HepG2 (cell line): ENCODE data around the gene ARHGAP15. TPM values are rescaled to one million over a fixed set of nuclear protein-coding genes. Genes with fewer than 3 reads are reported as not detected.

Experiments
- ATAC-seq: fragments of 200-7000 bp; cut with Tn5 transposase; 3 replicates; pipeline ENCODE4 v1.9.1; 2020; ENCODE audit warnings: mild to moderate bottlenecking, moderate library complexity
- BruUV-seq: library from RNA; stranded (reverse); fragments of 400-500 nt; replicated peaks from 2 replicates; lab custom pipeline; 2021; lab: Mats Ljungman, UMichigan
- CTCF ChIA-PET: fragments of 300-600 bp; formaldehyde crosslinking; extraction: SDS; loops from one replicate; lab custom pipeline; 2021; ENCODE audit warnings: low total read pairs, inconsistent platforms, low intra/inter-chr PET ratio; lab: Yijun Ruan, JAX
- POLR2A ChIA-PET: fragments of 350-600 bp; sonication (Branson Sonifier 250); formaldehyde crosslinking; loops from one replicate; lab custom pipeline; 2020; ENCODE audit warnings: antibody characterized with exemption, inconsistent platforms; lab: Yijun Ruan, JAX
- DNase-seq: peaks from one replicate; pipeline ENCODE4 v3.0.0-alpha.2; 2015; ENCODE audit warnings: low spot score
- FAIRE-seq: peaks from 3 replicates; lab custom pipeline; 2011; peaks lifted over from hg19 to GRCh38; lab: Jason Lieb, UNC
- H2AFZ ChIP-seq: one replicate; pipeline ENCODE4 v1.6.1; 2011; ENCODE audit warnings: low read length, inconsistent platforms
- H3K27ac ChIP-seq: fragments of 300-600 bp; 3 replicates; pipeline ENCODE4 v1.8.0; 2011; ENCODE audit warnings: mixed run types, mild to moderate bottlenecking, mixed read lengths, low read length, inconsistent platforms; ENCODE audit not compliant: insufficient read depth; ENCODE audit errors: extremely low read length
- H3K27me3 ChIP-seq, 2 experiments: fragments of 200-600 bp in 1 of 2; 2 replicates in 1 of 2; 3 replicates in 1 of 2; pipeline versions ENCODE4 v1.6.0 to v1.8.0; 2011; ENCODE audit warnings: low read length in 2 of 2, mild to moderate bottlenecking in 2 of 2, moderate library complexity in 2 of 2, inconsistent platforms in 1 of 2; ENCODE audit not compliant: insufficient read depth in 2 of 2, control insufficient read depth in 1 of 2
- H3K36me3 ChIP-seq, 2 experiments: fragments of 200-600 bp in 1 of 2; replicated peaks in 1 of 2; 2 replicates in 1 of 2; 3 replicates in 1 of 2; pipeline versions ENCODE4 v1.5.1 to v1.8.0; 2011; ENCODE audit warnings: low read length in 2 of 2, inconsistent platforms in 1 of 2; ENCODE audit not compliant: insufficient read depth in 2 of 2, control insufficient read depth in 1 of 2
- H3K4me1 ChIP-seq: 2 replicates; pipeline ENCODE4 v1.5.1; 2012; ENCODE audit warnings: low read length, inconsistent platforms; ENCODE audit not compliant: insufficient read depth
- H3K4me2 ChIP-seq: 2 replicates; pipeline ENCODE4 v1.6.0; 2011; ENCODE audit warnings: low read depth, low read length, inconsistent platforms
- H3K4me3 ChIP-seq, 3 experiments: fragments of 200-600 bp in 1 of 3; sonication (generic), shearing (Covaris generic) in 1 of 3; replicated peaks in 1 of 3; 2 replicates each; pipeline ENCODE4 v1.5.1; 2011 to 2016; ENCODE audit warnings: low read length in 3 of 3, inconsistent platforms in 2 of 3, low read depth in 2 of 3, mild to moderate bottlenecking in 2 of 3, control low read depth in 1 of 3, mixed read lengths in 1 of 3; ENCODE audit not compliant: insufficient read depth in 1 of 3
- H3K79me2 ChIP-seq: one replicate; pipeline ENCODE4 v1.6.1; 2011; ENCODE audit warnings: low read length, inconsistent platforms; ENCODE audit not compliant: insufficient read depth
- H3K9ac ChIP-seq: 2 replicates; pipeline ENCODE4 v1.6.0; 2011; ENCODE audit warnings: mild to moderate bottlenecking, low read depth, low read length, inconsistent platforms; ENCODE audit not compliant: insufficient read depth
- H3K9me3 ChIP-seq: 2 replicates; pipeline ENCODE4 v1.5.1; 2012; ENCODE audit warnings: mild to moderate bottlenecking, low read length
- H4K20me1 ChIP-seq: 2 replicates; pipeline ENCODE4 v1.6.0; 2011; ENCODE audit warnings: inconsistent platforms, mild to moderate bottlenecking, low read length, moderate library complexity; ENCODE audit not compliant: insufficient read depth
- GFI1 ChIP-seq: sonication (generic); formaldehyde crosslinking; IDR thresholded peaks from 2 replicates; pipeline ENCODE4 v1.5.0; 2020; ENCODE audit warnings: missing genetic modification reagents, mild to moderate bottlenecking, borderline replicate concordance
- MATR3 ChIP-seq: sonication (generic); formaldehyde crosslinking; IDR thresholded peaks from 2 replicates; pipeline ENCODE4 v1.4.0; 2020; ENCODE audit warnings: missing genetic modification reagents
- MEIS1 ChIP-seq: sonication (generic); formaldehyde crosslinking; IDR thresholded peaks from 2 replicates; pipeline ENCODE4 v1.9.0; 2021; ENCODE audit warnings: mild to moderate bottlenecking, missing genetic modification reagents, moderate library complexity, borderline replicate concordance
- NONO ChIP-seq, 2 experiments: fragments of 450-650 bp in 1 of 2; sonication (generic) in 1 of 2; formaldehyde crosslinking in 1 of 2; IDR thresholded peaks in 1 of 2; conservative IDR thresholded peaks in 1 of 2; 2 replicates each; pipeline versions ENCODE4 v1.6.1 to v1.8.0; 2017 to 2022; ENCODE audit warnings: mild to moderate bottlenecking in 1 of 2, missing genetic modification reagents in 1 of 2, moderate library complexity in 1 of 2
- NR2F6 ChIP-seq, 2 experiments: IDR thresholded peaks; 2 replicates each; pipeline ENCODE4 v1.6.1; 2016; ENCODE audit warnings: antibody characterized with exemption in 1 of 2, mild to moderate bottlenecking in 1 of 2
- POGZ ChIP-seq: sonication (generic); formaldehyde crosslinking; IDR thresholded peaks from 2 replicates; pipeline ENCODE4 v1.4.0; 2020; ENCODE audit warnings: mild to moderate bottlenecking, missing genetic modification reagents
- RFX1 ChIP-seq: fragments of 450-650 bp; IDR thresholded peaks from 2 replicates; pipeline ENCODE4 v1.6.1; 2017
- RXRA ChIP-seq: sonication (generic); formaldehyde crosslinking; IDR thresholded peaks from 2 replicates; pipeline ENCODE4 v1.5.1; 2020; ENCODE audit warnings: missing genetic modification reagents
- ZNF30 ChIP-seq: sonication (generic); formaldehyde crosslinking; IDR thresholded peaks from 2 replicates; pipeline ENCODE4 v1.5.0; 2020; ENCODE audit warnings: mild to moderate bottlenecking, missing genetic modification reagents
- ZNF329 ChIP-seq: sonication (generic); formaldehyde crosslinking; IDR thresholded peaks from 2 replicates; pipeline ENCODE4 v1.9.0; 2021; ENCODE audit warnings: low read depth, mild to moderate bottlenecking, missing genetic modification reagents
- ZNF446 ChIP-seq: sonication (generic); formaldehyde crosslinking; IDR thresholded peaks from 2 replicates; pipeline ENCODE4 v1.5.0; 2020; ENCODE audit warnings: mild to moderate bottlenecking, missing genetic modification reagents
- ZNF552 ChIP-seq: sonication (generic); formaldehyde crosslinking; IDR thresholded peaks from 2 replicates; pipeline ENCODE4 v1.9.0; 2022; ENCODE audit warnings: missing genetic modification reagents, mild to moderate bottlenecking, borderline replicate concordance
- ZNF766 ChIP-seq: sonication (generic); formaldehyde crosslinking; IDR thresholded peaks from 2 replicates; pipeline ENCODE4 v1.5.0; 2020; ENCODE audit warnings: missing genetic modification reagents, borderline replicate concordance
- ZSCAN22 ChIP-seq: sonication (generic); formaldehyde crosslinking; IDR thresholded peaks from 2 replicates; pipeline ENCODE4 v1.4.0; 2020; ENCODE audit warnings: mild to moderate bottlenecking, missing genetic modification reagents
- ZZZ3 ChIP-seq: sonication (generic); formaldehyde crosslinking; IDR thresholded peaks from 2 replicates; pipeline ENCODE4 v1.4.0; 2020; ENCODE audit warnings: missing genetic modification reagents, mild to moderate bottlenecking, borderline replicate concordance
- WGBS: methylation state at CpG from one replicate; pipeline ENCODE4 v1.1.6; 2017; ENCODE audit warnings: low lambda C conversion rate; 5-methylcytosine and 5-hydroxymethylcytosine counted together
- in situ Hi-C: cut with HindIII; loops from 2 replicates; pipeline ENCODE4 v1.10.0; 2017; ENCODE audit warnings: low pct_unique_long_range_greater_than_20kb; ENCODE audit not compliant: extremely low pct_ligation_motif_present
- intact Hi-C: fragments of 100-400 bp; cut with micrococcal nuclease; formaldehyde crosslinking; loops from one replicate; pipeline ENCODE4 v1.10.0; 2022; ENCODE audit not compliant: unreplicated experiment
- polyA plus RNA-seq, 8 experiments: library from polyadenylated mRNA; depleted of rRNA in 3 of 8; stranded (reverse) in 7 of 8; unstranded in 1 of 8; fragments of >200 nt; fragmentation: Illumina TruSeq in 4 of 8; extraction: Trizol in 4 of 8; gene quantifications; 2 replicates each; pipeline versions ENCODE4 v1.2.1 to v1.2.3, GENCODE V29; 2011 to 2016; ENCODE audit warnings: low read depth in 4 of 8, missing spikeins in 1 of 8, mixed read lengths in 1 of 8; ENCODE audit not compliant: insufficient read depth in 1 of 8
- total RNA-seq, 5 experiments: library from RNA; depleted of rRNA; stranded (reverse); fragments of >200 nt; fragmentation: Illumina TruSeq; extraction: Trizol; gene quantifications; 2 replicates each; pipeline ENCODE4 v1.2.3, GENCODE V29; 2016; ENCODE audit warnings: low read depth in 1 of 5
- TF ChIP-seq, protein P1 (sequence below): sonication (generic); formaldehyde crosslinking; IDR thresholded peaks from 2 replicates; pipeline ENCODE4 v1.5.0; 2020; ENCODE audit warnings: mild to moderate bottlenecking, missing genetic modification reagents
- TF ChIP-seq, protein P2 (sequence below): IDR thresholded peaks from 2 replicates; pipeline ENCODE4 v1.6.1; 2016

Gene ARHGAP15
- total and polyA plus RNA-seq, 2 of the 13 experiments (the other 11 are each of a cell fraction or from before 2014, with no cell fraction given) = 0.04 TPM; not detected in 1

DNA sequence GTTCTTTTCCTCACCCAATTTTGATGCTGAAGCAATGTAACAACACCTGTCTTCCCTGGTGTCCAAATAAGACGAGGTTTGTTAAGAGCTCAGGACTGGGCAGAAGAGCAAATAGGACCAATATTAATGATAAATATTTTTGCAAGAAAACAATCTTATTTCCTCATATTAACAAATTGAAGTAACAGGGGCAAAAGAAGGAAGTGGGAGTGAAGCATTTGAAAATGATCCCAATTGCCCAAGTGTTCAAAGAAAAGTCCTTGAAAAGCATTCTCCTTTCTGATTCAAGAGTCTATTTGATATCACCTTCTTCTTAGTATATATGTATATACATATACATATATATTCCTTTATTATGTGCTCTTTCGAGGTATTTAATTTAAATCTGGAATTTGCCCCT, 418.8 kb downstream of the ARHGAP15 start (continued):
- TF ChIP-seq NONO (IDR thresholded peaks at IDR 0.05) = no peak
- TF ChIP-seq NONO (CRISPR knock-in tag; conservative IDR thresholded peaks at IDR 0.05) = no peak

DNA sequence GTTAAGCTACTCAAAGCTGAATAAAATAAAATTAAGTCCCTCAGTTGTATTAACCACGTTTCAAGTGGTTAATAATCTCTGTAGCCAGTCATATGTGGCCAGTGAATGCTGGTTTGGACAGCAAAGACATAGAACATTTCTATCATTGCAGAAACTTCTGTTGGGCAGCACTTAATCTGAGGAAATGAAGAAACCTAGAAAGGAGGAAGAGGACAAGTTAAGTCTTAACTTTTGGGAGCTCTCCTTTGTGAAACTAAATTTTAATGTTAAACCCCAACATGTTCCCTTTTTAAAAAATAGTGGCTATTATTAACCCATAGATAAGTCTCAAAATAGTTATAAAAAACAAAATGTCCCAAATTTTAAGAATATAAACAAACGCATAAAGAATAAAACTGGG, 421.3 kb downstream of the ARHGAP15 start:
- H3K4me2 ChIP-seq = no peak overlapping the region
- H3K36me3 ChIP-seq = no peaks in the 10 kb centered on the region
- no peaks in the 10 kb centered on the region for H3K27me3 ChIP-seq
- no peak overlapping the region for H3K4me3 ChIP-seq
- no peaks in the 10 kb centered on the region for H3K4me1 ChIP-seq
- no peak overlapping the region for H3K27ac ChIP-seq
- CTCF ChIA-PET = no interaction called here
- H2AFZ ChIP-seq = no peak overlapping the region
- in situ Hi-C loops = no loop called here
- no peaks in the 10 kb centered on the region for H3K9me3 ChIP-seq
- no peak for FAIRE-seq
- no TSS peak for BruUV-seq
- H3K79me2 ChIP-seq = no peaks in the 10 kb centered on the region
- DNase-seq = no peak
- H3K9ac ChIP-seq = no peak overlapping the region
- intact Hi-C loops = no loop called here
- ATAC-seq = no peak
- POLR2A ChIA-PET = no interaction called here
- WGBS = 14% methylated on average over 2 of the region's 2 CpGs
- no peak for TF ChIP-seq RXRA
- TF ChIP-seq MEIS1 (CRISPR knock-in tag) = no peak
- no peak for TF ChIP-seq RFX1
- TF ChIP-seq ZZZ3 = no peak
- no peak for TF ChIP-seq NR2F6 (IDR thresholded peaks at IDR 0.05)
- TF ChIP-seq NR2F6 (CRISPR knock-in tag; IDR thresholded peaks at IDR 0.05) = no peak
- TF ChIP-seq GFI1 (CRISPR knock-in tag) = no peak
- TF ChIP-seq ZNF552 (CRISPR knock-in tag) = no peak
- TF ChIP-seq ZNF329 (CRISPR knock-in tag) = no peak
- no peak for TF ChIP-seq ZSCAN22 (CRISPR knock-in tag)
- TF ChIP-seq POGZ (CRISPR knock-in tag) = no peak
- TF ChIP-seq ZNF446 (CRISPR knock-in tag) = no peak
- TF ChIP-seq, protein P1, sequence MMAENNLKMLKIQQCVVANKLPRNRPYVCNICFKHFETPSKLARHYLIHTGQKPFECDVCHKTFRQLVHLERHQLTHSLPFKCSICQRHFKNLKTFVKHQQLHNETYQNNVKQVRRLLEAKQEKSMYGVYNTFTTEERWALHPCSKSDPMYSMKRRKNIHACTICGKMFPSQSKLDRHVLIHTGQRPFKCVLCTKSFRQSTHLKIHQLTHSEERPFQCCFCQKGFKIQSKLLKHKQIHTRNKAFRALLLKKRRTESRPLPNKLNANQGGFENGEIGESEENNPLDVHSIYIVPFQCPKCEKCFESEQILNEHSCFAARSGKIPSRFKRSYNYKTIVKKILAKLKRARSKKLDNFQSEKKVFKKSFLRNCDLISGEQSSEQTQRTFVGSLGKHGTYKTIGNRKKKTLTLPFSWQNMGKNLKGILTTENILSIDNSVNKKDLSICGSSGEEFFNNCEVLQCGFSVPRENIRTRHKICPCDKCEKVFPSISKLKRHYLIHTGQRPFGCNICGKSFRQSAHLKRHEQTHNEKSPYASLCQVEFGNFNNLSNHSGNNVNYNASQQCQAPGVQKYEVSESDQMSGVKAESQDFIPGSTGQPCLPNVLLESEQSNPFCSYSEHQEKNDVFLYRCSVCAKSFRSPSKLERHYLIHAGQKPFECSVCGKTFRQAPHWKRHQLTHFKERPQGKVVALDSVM (CRISPR knock-in tag) = no peak
- no peak for TF ChIP-seq ZNF30 (CRISPR knock-in tag)
- TF ChIP-seq MATR3 (CRISPR knock-in tag) = no peak
- TF ChIP-seq, protein P2, sequence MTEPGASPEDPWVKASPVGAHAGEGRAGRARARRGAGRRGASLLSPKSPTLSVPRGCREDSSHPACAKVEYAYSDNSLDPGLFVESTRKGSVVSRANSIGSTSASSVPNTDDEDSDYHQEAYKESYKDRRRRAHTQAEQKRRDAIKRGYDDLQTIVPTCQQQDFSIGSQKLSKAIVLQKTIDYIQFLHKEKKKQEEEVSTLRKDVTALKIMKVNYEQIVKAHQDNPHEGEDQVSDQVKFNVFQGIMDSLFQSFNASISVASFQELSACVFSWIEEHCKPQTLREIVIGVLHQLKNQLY = no peak
- TF ChIP-seq ZNF766 (CRISPR knock-in tag) = no peak
- no peaks in the 10 kb centered on the region for H4K20me1 ChIP-seq
